Occipital lobe (tissue), 1 donor: Measurements from ENCODE around the gene MTCL3.

Source experiments
- DNase-seq: peaks from one replicate; lab custom pipeline; 2025; lab: John Stamatoyannopoulos, UW

MTCL3 gene

GRCh38 chr6:127518710-127519468, at the start of gene MTCL3:
Gene MTCL3, minus strand, starts transcription at chr6:127519335.
- peak; percentile 61 for DNase-seq

DNA sequence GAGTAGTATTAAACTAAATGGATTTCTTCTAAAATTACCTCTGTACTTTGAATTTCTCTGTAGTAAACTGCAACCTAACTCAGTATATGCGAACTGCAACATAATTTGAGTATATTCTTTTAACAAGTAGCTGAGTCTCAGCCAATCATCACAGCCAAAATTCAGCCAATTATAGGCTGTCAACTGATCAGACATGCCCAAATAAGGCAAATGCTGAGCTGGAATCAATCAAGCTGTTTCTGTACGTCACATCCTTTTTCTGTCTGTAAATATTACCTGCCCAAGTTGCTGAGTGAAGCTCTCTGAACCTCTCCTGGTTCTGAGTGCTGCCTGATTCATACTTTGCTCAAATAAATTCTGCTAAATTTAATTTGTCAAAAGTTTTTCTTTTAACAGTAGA, 48.3 kb upstream of the MTCL3 start:
- no peak for DNase-seq

- DNase-seq, result no peak
Observed at GRCh38 chr6:127566651-127567050, 47.5 kb upstream of the MTCL3 start.

DNA sequence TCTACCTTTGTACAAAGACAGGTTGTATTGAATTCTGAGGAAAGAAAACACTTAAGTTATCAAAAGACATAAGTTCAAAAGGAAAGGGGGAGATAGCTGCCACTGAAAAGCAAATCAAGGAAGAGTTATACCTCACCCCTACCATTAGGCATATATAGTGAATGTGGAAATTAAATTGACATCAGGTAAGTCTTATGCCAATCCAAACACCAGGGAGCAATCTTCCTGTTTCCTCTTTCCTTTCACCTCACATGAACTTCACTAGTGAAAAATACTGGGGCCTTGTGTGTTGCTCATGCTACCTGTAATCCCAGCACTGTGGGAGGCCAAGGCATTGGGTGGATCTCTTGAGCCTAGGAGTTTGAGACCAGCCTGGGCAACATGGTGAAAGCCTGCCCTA, 47.0 kb upstream of the MTCL3 start:
- no peak for DNase-seq

DNA sequence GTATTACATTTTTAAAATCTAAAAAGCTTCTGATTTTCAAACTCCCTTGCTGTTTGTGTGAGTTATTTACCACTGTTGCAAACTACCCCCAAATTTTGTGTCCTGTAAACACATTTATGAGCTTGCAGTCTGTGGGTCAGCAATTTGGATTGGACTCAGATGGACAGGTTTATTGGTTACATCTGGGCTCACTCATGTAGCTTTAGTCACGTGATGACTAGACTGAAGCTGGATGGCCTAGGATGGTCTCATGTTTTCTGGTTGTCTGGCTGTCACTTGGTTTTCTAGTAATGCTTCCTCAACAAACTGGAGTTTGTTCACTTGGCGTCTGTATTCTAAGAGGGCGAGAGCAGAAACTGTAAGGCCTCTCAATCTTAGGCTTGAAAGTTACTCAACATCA, 45.6 kb upstream of the MTCL3 start:
- no peak for DNase-seq

DNA sequence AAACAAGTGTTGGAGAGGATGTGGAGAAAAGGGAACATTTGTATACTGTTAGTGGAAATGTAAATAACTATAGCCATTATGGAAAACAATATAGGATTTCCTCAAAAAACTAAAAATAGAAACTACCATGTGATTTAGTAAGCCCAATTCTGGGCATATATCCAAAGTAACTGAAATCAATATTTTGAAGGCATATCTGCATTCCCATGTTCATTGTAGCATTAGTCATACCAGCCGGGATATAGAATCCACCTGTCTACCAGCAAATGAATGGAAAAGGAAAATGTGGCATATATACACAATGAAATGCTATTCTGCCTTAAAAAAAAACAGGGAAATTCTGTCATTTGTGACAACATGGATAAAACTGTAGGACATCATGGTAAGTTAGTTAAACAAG, 42.5 kb upstream of the MTCL3 start:
- no peak for DNase-seq

DNA sequence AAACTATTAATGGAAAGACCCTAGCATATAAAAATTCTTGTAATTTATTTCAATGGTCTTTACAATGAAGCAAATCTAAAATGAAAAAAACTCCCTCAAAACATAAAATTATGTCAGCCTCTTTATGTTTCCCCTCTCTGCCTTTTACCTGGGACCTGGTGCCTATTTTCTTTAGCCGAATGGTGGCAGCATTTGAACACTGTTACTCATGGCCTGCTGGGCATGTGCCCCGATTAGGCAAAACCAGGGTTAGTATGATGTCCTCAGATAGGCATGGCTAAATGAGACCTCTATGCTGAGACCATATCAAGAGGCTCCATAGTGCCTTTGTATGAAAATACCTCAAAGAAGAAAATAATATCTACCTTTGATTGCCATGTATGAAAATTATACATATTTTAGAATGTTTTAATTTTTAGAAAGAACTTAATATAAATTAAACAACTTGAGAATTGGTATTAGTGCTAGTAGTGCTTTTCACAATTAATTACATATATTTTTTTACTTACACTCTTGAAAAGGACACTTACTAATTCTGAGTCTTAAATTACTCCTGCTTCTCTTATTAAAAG, 35.4 kb upstream of the MTCL3 start:
- DNase-seq, result no peak

DNA sequence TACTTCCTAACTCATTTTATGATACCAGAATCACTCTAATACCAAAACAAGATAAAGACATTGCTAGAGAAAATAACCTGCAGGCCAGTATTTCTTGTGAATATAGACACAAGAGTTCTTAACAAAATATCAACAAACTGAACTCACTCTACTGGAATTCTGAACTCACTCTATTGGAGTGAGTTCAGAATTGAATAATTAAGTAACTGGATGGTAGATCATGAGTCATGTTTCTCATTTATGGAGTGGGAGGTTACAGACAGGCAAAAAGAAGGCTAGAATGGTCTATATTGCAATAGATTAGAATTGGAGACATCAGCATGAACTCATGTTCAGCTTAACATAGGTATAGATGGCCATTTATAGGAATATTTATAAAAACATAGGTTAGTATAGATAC, 31.3 kb upstream of the MTCL3 start:
- no peak for DNase-seq

GRCh38 chr6:127547904-127548649, 28.9 kb upstream of the MTCL3 start:
- no peak for DNase-seq

GRCh38 chr6:127547215-127547614, 28.1 kb upstream of the MTCL3 start:
- DNase-seq, result no peak

GRCh38 chr6:127539272-127539671, 20.1 kb upstream of the MTCL3 start:
- no peak for DNase-seq

- no peak for DNase-seq
Observed at GRCh38 chr6:127538750-127539264, 19.7 kb upstream of the MTCL3 start.

- DNase-seq, result no peak
Observed at GRCh38 chr6:127533736-127534135, 14.6 kb upstream of the MTCL3 start.

DNA sequence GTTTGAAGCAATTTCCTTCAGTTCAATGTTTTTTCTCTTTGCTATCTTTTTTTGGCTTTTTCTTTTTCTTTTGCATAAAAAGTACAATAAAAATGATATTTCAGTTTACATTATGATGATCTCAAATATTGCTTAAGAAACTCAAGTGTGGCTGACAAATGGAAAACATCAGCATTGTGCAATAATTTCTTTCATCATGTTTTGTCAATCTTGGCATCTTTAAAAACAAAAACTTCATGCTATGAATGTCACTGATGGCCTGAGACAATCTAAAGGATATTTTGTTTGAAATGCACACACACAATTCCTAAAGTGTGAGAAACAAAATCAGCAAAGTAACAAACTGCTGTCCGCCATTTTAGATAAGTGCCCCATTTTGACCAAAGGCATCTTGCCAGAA, 13.9 kb upstream of the MTCL3 start:
- no peak for DNase-seq

GRCh38 chr6:127522714-127523113, 3.6 kb upstream of the MTCL3 start:
- DNase-seq, result no peak

GRCh38 chr6:127520066-127520465, 931 bp upstream of the MTCL3 start:
- DNase-seq, result no peak

DNA sequence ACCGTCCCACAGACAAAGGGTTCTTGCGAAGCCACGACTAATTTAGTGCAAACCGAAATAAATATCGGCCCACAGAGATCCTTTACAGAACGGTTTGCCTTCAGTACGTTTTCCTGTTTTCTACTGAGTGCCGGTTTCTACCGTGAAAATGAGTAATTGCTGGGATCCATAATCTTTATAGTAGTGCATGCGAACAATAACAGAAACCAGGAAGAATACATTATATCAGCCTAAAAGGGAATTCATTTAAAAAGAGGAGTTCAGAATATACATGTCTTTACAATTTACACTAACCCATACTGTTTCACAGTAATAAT, 292 bp upstream of the MTCL3 start:
- no peak for DNase-seq

GRCh38 chr6:127518191-127518709, 885 bp downstream of the MTCL3 start:
- peak; percentile 26 for DNase-seq

GRCh38 chr6:127517693-127518092, 1.4 kb downstream of the MTCL3 start:
- no peak for DNase-seq

GRCh38 chr6:127516662-127517273, 2.4 kb downstream of the MTCL3 start:
- no peak for DNase-seq

DNA sequence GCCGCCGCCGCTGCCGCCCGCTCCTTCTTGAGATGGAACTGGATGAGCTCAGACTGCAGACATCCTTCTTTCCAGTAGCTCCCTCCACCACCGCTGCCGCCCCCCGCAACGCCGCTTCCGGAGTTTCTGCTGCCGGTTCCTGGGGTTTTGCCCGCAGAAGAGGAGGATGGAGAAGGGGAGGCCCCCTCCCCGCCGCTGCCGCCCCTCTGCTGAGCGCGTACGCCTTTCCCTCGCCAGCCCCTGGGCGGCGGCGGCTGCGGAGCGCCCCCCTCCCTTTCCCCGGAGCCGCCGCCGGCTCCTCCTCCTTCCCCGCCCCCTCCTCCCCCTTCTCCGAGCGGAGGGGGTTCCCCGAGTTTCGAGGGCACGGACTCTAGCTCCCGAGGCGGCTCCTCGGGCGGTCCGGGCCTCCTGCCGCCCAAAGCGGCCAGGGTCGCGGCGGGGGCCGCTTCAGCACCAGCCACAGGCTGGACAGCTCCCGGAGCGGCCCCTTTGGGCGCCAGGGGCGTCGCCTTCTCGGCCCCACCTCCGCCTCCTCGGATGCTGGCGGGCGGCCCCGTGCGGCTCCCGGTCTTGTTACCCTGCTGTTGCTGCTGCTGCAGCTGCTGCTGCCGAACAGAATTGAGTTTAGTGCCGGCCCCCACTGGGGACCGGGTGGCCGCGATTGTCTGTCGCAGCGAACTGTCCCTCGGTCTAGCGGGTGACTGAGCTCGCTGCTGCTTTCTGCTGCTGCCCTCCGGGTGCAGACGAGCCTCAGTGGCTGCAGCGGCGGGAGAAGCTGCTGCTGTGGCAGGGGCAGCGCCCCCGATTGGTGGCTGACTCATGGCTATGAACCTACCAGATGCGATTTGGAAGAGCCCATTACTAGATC, 3.1 kb downstream of the MTCL3 start:
- peak; percentile 78 for DNase-seq
